NCI-H128 (cell line): ENCODE measurements around the gene TDRD9.
"Not testable (repeated sequence)": the region's sequence is repeated elsewhere in the genome, so short reads cannot be mapped to it uniquely, and the experiment has no call there.

Experiments used
- DNase-seq: peaks from one replicate; lab custom pipeline; 2025; ENCODE audit not compliant: unreplicated experiment; lab: John Stamatoyannopoulos, UW

Gene TDRD9

DNA sequence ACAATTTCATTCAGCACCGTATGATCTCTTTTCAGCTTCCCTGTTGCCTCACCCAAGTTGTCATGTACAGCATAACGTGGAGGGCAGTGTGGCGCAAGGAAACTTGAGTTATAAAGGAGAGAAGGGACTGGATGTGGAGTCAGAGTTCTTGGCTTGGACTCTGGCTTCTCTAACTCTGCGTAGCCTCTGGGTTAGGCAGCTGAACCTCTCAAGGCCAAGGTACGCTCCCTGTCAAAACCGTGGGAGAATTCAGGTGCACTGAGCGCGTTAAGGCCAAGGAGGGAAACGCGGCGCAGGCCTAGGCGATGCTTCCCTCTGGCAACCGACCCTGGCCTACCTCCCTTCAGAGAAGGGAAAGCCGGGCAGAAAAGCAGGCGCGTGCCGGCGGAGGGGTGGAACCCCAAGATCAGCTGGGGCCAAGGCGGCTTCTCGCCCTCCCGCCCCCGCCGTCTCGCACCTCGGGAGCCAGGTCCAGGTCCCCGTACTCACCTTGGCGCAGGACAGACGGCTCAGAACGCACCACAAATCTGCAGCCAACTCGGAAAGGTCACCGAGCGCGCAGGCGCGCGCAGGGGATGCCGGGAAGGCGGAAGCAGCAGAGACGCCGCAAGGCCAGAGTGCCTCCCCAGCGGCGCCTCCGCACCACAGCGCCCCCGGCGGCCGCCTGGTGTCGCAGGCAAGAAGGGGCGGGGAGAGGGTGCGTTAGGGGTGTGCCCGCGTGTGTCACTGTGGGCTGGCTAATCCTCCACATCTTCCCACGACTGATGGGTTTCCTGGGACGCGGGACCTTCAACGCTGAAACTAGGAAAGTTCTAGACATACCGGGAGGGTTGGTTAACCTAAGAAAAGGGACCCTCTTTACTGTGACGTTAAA is 7.0 kb upstream of the TDRD9 start:
- peak; percentile 90 for DNase-seq

- not testable (repeated sequence) for DNase-seq
Observed at GRCh38 chr14:103921855-103922200, 6.4 kb upstream of the TDRD9 start.

DNA sequence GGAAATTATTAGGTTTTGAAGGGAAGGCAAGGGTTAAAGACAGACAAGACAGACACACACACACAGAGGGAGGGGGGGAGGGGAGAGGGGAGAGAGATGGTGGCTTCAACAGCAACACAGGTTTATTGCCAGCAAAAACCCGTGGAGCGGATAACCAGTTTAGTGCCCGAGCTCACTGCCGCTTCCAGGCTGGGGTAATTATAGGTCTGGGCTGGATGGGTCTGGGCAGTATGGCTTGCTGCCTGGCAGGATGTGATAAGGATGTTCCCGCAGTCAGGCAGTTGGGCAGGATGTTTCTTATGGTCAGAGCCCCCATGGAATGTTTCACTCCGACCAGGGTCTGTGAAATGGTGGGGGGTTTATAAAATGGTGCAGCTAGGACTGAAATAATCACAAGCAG is 4.4 kb upstream of the TDRD9 start:
- DNase-seq = no peak

DNA sequence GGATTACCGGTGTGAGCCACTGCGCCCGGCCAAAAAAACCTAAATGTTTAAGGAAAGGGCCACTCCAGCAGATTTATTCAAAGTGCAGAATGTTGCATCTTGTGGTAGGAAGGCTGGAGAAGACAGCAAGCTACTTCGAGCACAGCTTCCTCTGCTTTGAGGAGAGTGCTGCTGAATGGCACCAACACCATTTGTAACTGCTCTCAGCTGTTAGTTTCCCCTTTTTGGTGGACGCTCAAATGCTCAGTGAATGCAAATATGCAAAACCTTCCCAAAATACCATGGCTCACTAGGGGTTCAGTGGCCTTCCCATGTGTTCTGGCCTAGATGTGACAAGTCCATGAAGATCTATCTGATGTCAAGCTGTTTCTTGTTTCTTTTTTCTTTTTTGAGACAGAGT is 2.9 kb upstream of the TDRD9 start:
- no peak for DNase-seq

- DNase-seq = no peak
Observed at GRCh38 chr14:103927566-103927965, 690 bp upstream of the TDRD9 start.

DNA sequence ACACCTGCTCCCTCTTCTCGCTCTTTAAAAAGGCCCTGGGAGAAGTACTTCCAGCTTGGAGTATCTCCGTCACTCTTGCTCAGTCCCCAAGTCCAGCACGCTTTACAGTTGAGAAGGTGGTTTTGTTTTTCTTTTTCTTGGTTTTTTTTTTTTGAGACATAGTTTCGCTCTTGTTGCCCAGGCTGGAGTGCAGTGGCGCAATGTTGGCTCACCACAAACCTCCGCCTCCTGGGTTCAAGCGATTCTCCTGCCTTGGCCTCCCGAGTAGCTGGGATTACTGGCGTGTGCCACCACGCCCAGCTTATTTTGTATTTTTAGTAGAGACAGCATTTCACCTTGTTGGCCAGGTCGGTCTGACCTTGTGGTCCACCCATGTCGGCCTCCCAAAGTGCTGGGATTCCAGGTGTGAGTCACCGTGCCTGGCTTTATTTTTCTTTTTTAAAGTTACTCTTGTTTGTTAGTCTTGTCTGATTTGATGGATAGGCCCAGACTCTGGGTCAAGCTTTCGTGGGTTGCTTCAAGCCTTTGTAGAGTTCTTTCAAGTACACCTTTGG is 1.9 kb downstream of the TDRD9 start:
- no peak for DNase-seq

GRCh38 chr14:103931422-103931821 is 3.2 kb downstream of the TDRD9 start:
- no peak for DNase-seq

DNA sequence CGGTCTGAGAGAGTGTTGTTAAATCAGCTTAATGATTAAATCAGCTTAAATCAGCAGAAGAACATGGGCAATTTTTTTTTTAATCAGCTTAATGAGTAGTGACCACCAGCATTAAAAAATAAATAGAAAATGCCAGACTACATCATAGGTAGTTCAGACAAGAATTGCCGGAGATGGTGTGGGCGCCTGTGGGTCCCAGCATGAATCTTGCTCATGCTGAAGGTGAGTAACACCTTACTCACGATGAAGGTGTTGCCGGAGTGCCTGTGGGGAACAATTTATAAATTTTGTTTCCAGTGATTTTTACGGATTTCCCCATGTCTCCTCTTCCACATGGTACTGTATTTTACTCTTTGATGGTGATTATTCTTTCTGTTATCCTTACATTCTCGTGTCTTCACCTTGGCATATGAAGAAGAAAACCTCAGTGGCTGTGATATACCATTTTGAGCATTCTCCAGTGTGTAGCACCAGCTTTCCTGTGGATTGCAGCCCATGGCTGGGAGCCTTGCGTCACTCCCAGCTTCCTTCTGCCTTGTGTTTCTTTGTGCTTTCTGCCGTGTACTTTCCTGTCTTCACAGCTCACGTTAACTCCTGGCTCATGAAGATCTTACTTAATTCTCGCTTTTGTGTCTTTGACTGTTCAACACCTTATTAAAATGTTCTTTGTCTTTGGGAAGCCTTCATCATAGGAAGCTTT is 4.7 kb downstream of the TDRD9 start:
- no peak for DNase-seq

GRCh38 chr14:103935102-103935501 is 6.8 kb downstream of the TDRD9 start:
- DNase-seq = no peak

GRCh38 chr14:103941462-103941861 is 13.2 kb downstream of the TDRD9 start:
- DNase-seq = no peak

GRCh38 chr14:103941973-103942736 is 13.9 kb downstream of the TDRD9 start, which contains the start of gene RD3L:
Gene RD3L, minus strand, starts transcription at chr14:103942529. Its CDS starts 834 bp downstream, at chr14:103941695.
- DNase-seq = no peak

GRCh38 chr14:103943673-103944072 is 15.4 kb downstream of the TDRD9 start:
- no peak for DNase-seq

DNA sequence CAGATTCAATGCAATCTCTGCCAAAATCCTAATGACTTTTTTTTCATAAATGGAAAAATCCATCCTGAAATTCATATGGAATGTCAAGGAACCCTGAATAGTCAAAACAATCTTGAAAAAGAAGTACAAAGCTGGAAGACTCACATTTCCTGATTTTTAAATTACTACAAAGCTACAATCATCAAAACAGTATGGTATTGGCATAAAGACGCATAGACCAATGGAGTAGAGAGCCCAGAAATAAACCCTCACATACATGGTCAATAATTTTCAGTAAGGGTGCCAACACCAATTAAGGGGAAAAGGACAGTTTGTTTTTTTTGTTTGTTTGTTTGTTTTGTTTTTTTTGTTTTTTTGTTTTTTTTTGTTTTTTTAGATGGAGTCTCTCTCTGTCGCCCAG is 18.7 kb downstream of the TDRD9 start:
- no peak for DNase-seq

- DNase-seq = no peak
Observed at GRCh38 chr14:103948442-103948841, 20.2 kb downstream of the TDRD9 start.

- no peak for DNase-seq
Observed at GRCh38 chr14:103949131-103949790, 21.0 kb downstream of the TDRD9 start.

DNA sequence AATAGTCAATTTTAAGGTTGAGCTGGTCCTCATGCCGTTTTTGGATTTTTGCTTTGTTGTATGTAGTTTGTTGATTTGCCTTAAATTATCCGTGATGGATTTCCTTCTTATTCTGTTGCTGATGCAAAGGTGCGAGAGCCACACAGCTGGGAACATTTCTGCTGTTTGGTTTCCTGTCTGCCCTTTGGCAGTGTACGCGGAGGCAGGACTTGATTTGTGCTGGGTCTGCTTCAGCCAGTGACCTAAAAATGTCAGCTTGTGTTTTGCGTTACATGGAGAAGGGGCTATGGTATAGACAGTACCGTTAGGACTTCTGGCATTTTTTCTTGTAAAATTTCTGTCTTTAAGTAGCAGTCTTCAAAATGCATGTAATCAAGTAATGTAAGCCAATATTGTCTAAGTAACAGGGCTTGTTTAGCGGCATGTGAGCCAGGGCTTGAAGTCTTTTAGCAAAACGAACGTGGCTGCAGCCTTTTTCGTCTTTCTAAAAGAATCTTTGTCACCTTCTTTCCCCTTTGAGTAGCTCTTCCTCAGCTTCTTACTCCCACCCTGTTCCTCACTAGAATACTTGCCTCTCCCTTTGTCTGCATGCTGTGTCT is 32.3 kb downstream of the TDRD9 start:
- DNase-seq = no peak

DNA sequence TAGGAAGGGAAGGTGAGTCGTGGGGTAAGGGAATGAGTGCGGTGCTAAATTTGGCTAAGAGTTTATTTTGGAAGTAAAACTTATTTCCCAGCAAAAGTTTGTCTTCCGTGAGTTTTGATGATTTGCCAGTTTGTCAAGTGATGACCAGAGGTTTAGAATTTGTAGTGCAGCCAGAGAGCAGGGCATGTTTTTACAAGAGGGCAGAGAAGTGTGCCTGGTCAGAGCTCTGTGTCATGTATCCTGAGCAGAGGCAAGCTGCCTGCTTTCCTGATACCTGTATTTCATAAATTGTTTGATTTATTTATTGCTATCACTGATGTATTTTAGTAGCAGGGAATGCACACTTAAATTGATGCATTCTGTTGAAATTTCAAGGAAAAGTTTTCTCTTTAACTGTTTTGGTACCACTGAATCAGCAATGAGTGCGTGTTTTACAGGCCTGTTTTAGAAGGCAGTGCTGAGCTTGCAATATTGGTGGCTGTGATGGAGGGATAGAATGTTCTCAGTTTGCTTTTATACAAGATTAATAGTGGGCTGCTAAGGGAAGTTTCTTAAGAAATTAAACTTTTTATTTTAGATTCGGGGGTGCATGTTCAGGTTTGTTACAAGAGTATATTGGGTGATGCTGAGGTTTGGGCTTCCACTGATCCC is 33.8 kb downstream of the TDRD9 start:
- DNase-seq = no peak

GRCh38 chr14:103966631-103967030 is 38.4 kb downstream of the TDRD9 start:
- no peak for DNase-seq

DNA sequence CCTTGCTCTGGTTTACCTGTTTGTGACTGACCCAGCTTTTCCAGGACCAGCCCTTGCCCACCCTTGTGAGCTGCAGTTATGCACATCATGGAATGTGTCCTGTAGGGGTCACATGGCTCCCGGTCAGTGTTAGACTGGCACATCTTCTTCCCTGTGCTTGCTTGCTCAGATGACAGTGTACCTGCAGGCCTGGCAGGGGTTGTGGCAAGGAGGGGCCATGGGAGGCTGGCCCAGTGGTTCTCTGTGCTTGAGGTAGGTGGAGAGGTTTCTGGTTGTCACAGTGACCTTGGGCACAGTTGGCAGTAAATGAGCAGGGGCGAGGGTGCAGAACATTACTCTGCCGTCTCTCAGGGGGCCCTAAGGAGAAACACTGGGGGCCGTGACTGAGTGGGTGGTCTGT is 41.7 kb downstream of the TDRD9 start:
- DNase-seq = no peak

- no peak for DNase-seq
Observed at GRCh38 chr14:103973354-103973753, 45.1 kb downstream of the TDRD9 start.
